WTC11 (cell line): ENCODE measurements around the gene CRABP2. TPM values are rescaled to one million over a fixed set of nuclear protein-coding genes. Genes with fewer than 3 reads are reported as not detected.

Source experiments
- ATAC-seq: fragments of 200-7000 bp; cut with Tn5 transposase; 2 replicates; pipeline ENCODE4 v1.10.0; 2021; ENCODE audit warnings: mild to moderate bottlenecking, moderate library complexity
- CTCF ChIA-PET: fragments of 300-600 bp; sonication (Branson Sonifier 250); formaldehyde crosslinking; loops from one replicate; lab custom pipeline; 2021; ENCODE audit warnings: antibody characterized with exemption; lab: Charles Lee
- POLR2A ChIA-PET: fragments of 350-600 bp; sonication (Branson Sonifier 250); formaldehyde crosslinking; loops from one replicate; lab custom pipeline; 2021; ENCODE audit warnings: antibody characterized with exemption; lab: Charles Lee
- DNase-seq: peaks from one replicate; pipeline ENCODE4 v3.0.0; 2021; ENCODE audit warnings: low spot score
- H3K27ac Mint-ChIP-seq: 2 replicates; pipeline ENCODE4 v1.8.0; 2021; ENCODE audit warnings: mixed read lengths
- H3K27me3 Mint-ChIP-seq: 2 replicates; pipeline ENCODE4 v1.8.0; 2021; ENCODE audit warnings: low read depth, mild to moderate bottlenecking, moderate library complexity, mixed read lengths
- H3K36me3 Mint-ChIP-seq: 2 replicates; pipeline ENCODE4 v1.8.0; 2021; ENCODE audit warnings: mixed read lengths
- H3K4me1 Mint-ChIP-seq: 2 replicates; pipeline ENCODE4 v1.8.0; 2022; ENCODE audit warnings: mixed read lengths
- H3K4me3 Mint-ChIP-seq: 2 replicates; pipeline ENCODE4 v1.8.0; 2021; ENCODE audit warnings: mild to moderate bottlenecking, moderate library complexity, mixed read lengths
- H3K9me3 Mint-ChIP-seq: 2 replicates; pipeline ENCODE4 v1.8.0; 2021; ENCODE audit warnings: mixed read lengths
- AFF4 ChIP-seq: sonication (generic); formaldehyde crosslinking; IDR thresholded peaks from 2 replicates; pipeline ENCODE4 v1.8.1; 2023; ENCODE audit warnings: mild to moderate bottlenecking, missing genetic modification reagents, borderline replicate concordance
- ATF1 ChIP-seq: sonication (generic); formaldehyde crosslinking; IDR thresholded peaks from 2 replicates; pipeline ENCODE4 v1.8.1; 2023; ENCODE audit warnings: mild to moderate bottlenecking, moderate library complexity, missing genetic modification reagents
- ATF6 ChIP-seq: sonication (generic); formaldehyde crosslinking; IDR thresholded peaks from 2 replicates; pipeline ENCODE4 v1.8.1; 2023; ENCODE audit warnings: mild to moderate bottlenecking, missing genetic modification reagents
- CBFB ChIP-seq: sonication (generic); formaldehyde crosslinking; IDR thresholded peaks from 2 replicates; pipeline ENCODE4 v1.8.1; 2022; ENCODE audit warnings: mild to moderate bottlenecking, low read depth, missing genetic modification reagents
- CDX4 ChIP-seq: fragments of 250-450 bp; sonication (Bioruptor Pico); IDR thresholded peaks from 2 replicates; pipeline ENCODE4 v1.9.0; 2021; ENCODE audit warnings: moderate library complexity, mild to moderate bottlenecking, inconsistent platforms, borderline replicate concordance
- ERG ChIP-seq: fragments of 250-450 bp; sonication (Bioruptor Pico); IDR thresholded peaks from 2 replicates; pipeline ENCODE4 v1.8.0; 2021; ENCODE audit warnings: mild to moderate bottlenecking
- FOXK1 ChIP-seq: sonication (generic); formaldehyde crosslinking; IDR thresholded peaks from 2 replicates; pipeline ENCODE4 v1.8.0; 2022; ENCODE audit warnings: mild to moderate bottlenecking, moderate library complexity, missing genetic modification reagents
- FOXP1 ChIP-seq: sonication (generic); formaldehyde crosslinking; IDR thresholded peaks from 2 replicates; pipeline ENCODE4 v1.8.0; 2022; ENCODE audit warnings: missing genetic modification reagents, mild to moderate bottlenecking, moderate library complexity, borderline replicate concordance
- HMGXB4 ChIP-seq: sonication (generic); formaldehyde crosslinking; IDR thresholded peaks from 2 replicates; pipeline ENCODE4 v1.8.1; 2023; ENCODE audit warnings: mild to moderate bottlenecking, moderate library complexity, missing genetic modification reagents
- JAZF1 ChIP-seq: fragments of 250-450 bp; sonication (Bioruptor Pico); IDR thresholded peaks from 2 replicates; pipeline ENCODE4 v1.9.0; 2021; ENCODE audit warnings: moderate library complexity, mild to moderate bottlenecking, inconsistent platforms
- MAX ChIP-seq: sonication (generic); formaldehyde crosslinking; IDR thresholded peaks from 2 replicates; pipeline ENCODE4 v1.8.0; 2022; ENCODE audit warnings: mild to moderate bottlenecking, missing genetic modification reagents
- NFATC4 ChIP-seq: fragments of 250-450 bp; sonication (Bioruptor Pico); IDR thresholded peaks from 2 replicates; pipeline ENCODE4 v1.9.0; 2021; ENCODE audit warnings: mild to moderate bottlenecking
- OVOL2 ChIP-seq: fragments of 250-450 bp; sonication (Bioruptor Pico); IDR thresholded peaks from 2 replicates; pipeline ENCODE4 v1.9.0; 2021; ENCODE audit warnings: mild to moderate bottlenecking, borderline replicate concordance
- PRRX2 ChIP-seq: fragments of 250-450 bp; sonication (Bioruptor Pico); IDR thresholded peaks from 2 replicates; pipeline ENCODE4 v1.8.0; 2021; ENCODE audit warnings: mild to moderate bottlenecking
- TCF7 ChIP-seq: sonication (generic); formaldehyde crosslinking; IDR thresholded peaks from 2 replicates; pipeline ENCODE4 v1.8.0; 2022; ENCODE audit warnings: mild to moderate bottlenecking, low read depth, missing genetic modification reagents, moderate library complexity
- TEAD4 ChIP-seq: sonication (generic); formaldehyde crosslinking; IDR thresholded peaks from 2 replicates; pipeline ENCODE4 v1.8.0; 2022; ENCODE audit warnings: mild to moderate bottlenecking, missing genetic modification reagents
- TP53 ChIP-seq: sonication (generic); formaldehyde crosslinking; IDR thresholded peaks from 2 replicates; pipeline ENCODE4 v1.8.1; 2023; ENCODE audit warnings: mild to moderate bottlenecking, missing genetic modification reagents
- ZMAT4 ChIP-seq: fragments of 250-450 bp; sonication (Bioruptor Pico); IDR thresholded peaks from 2 replicates; pipeline ENCODE4 v1.9.0; 2021; ENCODE audit warnings: mild to moderate bottlenecking
- ZNF263 ChIP-seq: sonication (generic); formaldehyde crosslinking; IDR thresholded peaks from 2 replicates; pipeline ENCODE4 v1.8.1; 2022; ENCODE audit warnings: low read depth, mild to moderate bottlenecking, moderate library complexity, missing genetic modification reagents
- ZNF416 ChIP-seq: fragments of 250-450 bp; sonication (Bioruptor Pico); IDR thresholded peaks from 2 replicates; pipeline ENCODE4 v1.9.0; 2021; ENCODE audit warnings: mild to moderate bottlenecking, inconsistent platforms
- total RNA-seq: library from RNA; stranded (reverse); gene quantifications from 3 replicates; pipeline ENCODE4 v1.2.3, GENCODE V29; 2021

The CRABP2 gene
- total RNA-seq, 1 experiment from 2014 or later, result 135 TPM

GRCh38 chr1:156669794-156670193 lies 35.6 kb downstream of the CRABP2 start:
- POLR2A ChIA-PET, result interaction anchor here (1.2 kb wide), 1 partner anchor 37 kb away, joined by 3 read pairs; no protein-coding TSS in a partner anchor
- Mint-ChIP-seq H3K27ac (no peak overlapping the region), H3K4me3 (no peak overlapping the region)

GRCh38 chr1:156668801-156669637 lies 36.4 kb downstream of the CRABP2 start:
- DNase-seq (no peak), ATAC-seq (peak; percentile 17)
- POLR2A ChIA-PET, result interaction anchor here (1.0 to 1.9 kb wide), 3 partner anchors 8 to 20 kb away, joined by 3 to 21 read pairs (median 5); partner anchors contain the start of gene NES
- H3K36me3 Mint-ChIP-seq, result peaks cover 24% of the 10 kb centered on the region
- peak overlapping the region; percentile 20 for H3K4me3 Mint-ChIP-seq
- CTCF ChIA-PET, result interaction anchor here (1.2 to 4.1 kb wide), 11 partner anchors 8 to 57 kb away, joined by 4 to 17 read pairs (median 6); partner anchors contain the start of genes CRABP2 and NES
- H3K9me3 Mint-ChIP-seq, result peaks cover 11% of the 10 kb centered on the region
- peak overlapping the region; percentile 92 for H3K27ac Mint-ChIP-seq
- H3K27me3 Mint-ChIP-seq, result peaks cover 4% of the 10 kb centered on the region; the same call in 1 of the 2 replicates
- peaks cover 88% of the 10 kb centered on the region for H3K4me1 Mint-ChIP-seq
- no peak for TF ChIP-seq ZMAT4
- TF ChIP-seq MAX (CRISPR knock-in tag), result peak; percentile 58; the same call in 1 of the 2 replicates
- TF ChIP-seq AFF4 (CRISPR knock-in tag), result no peak
- no peak for TF ChIP-seq ATF6 (CRISPR knock-in tag)
- no peak for TF ChIP-seq ATF1
- no peak for TF ChIP-seq TCF7 (CRISPR knock-in tag)
- no peak for TF ChIP-seq CBFB (CRISPR knock-in tag)
- TF ChIP-seq PRRX2 (CRISPR knock-in tag), result 0 out of 2 replicates have a peak, but pooled peaks have one; percentile 73
- TF ChIP-seq OVOL2 (CRISPR knock-in tag), result no peak
- TF ChIP-seq NFATC4, result 0 out of 2 replicates have a peak, but pooled peaks have one; percentile 11
- no peak for TF ChIP-seq TEAD4 (CRISPR knock-in tag)
- no peak for TF ChIP-seq CDX4 (CRISPR knock-in tag)
- TF ChIP-seq TP53, result no peak
- no peak for TF ChIP-seq HMGXB4
- TF ChIP-seq JAZF1 (CRISPR knock-in tag), result no peak
- no peak for TF ChIP-seq FOXK1 (CRISPR knock-in tag)
- TF ChIP-seq ERG (CRISPR knock-in tag), result no peak
- TF ChIP-seq FOXP1 (CRISPR knock-in tag), result no peak
- TF ChIP-seq ZNF416 (CRISPR knock-in tag), result no peak

More at GRCh38 chr1:156669794-156670193, 35.6 kb downstream of the CRABP2 start:
- Mint-ChIP-seq H3K4me1 (peaks cover 88% of the 10 kb centered on the region), H3K9me3 (peaks cover 11% of the 10 kb centered on the region), H3K27me3 (peaks cover 4% of the 10 kb centered on the region; the same call in 1 of the 2 replicates), H3K36me3 (peaks cover 27% of the 10 kb centered on the region)
- no peak for TF ChIP-seq PRRX2 (CRISPR knock-in tag)
- peak; percentile 88 for TF ChIP-seq ZNF263
- ATAC-seq (no peak), DNase-seq (no peak)
- CTCF ChIA-PET, result interaction anchor here (0.7 to 4.1 kb wide), 5 partner anchors 8 to 46 kb away, joined by 3 to 17 read pairs (median 6); partner anchors contain the start of gene NES
